ENCODE results near the gene BICD1.

Gene BICD1

DNA sequence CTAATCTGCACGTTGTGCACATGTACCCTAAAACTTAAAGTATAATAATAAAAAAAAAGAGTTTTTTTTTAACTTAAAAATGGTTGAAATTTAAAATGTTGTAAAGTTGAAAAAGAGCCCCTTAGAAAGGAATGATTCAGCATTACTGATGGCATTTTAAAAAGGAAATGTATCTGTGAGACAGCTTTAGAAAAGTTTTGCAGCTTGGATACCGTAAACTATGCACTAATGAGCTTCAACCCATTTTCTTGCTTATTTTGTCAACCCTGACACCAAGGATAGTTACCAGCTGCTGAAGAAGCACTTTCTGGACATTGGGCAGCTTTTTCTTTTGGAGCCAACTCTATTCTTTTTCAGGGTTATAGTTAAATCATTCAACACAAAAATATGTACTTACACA lies 4.3 kb downstream of the BICD1 start:
- TF ChIP-seq, protein P1, sequence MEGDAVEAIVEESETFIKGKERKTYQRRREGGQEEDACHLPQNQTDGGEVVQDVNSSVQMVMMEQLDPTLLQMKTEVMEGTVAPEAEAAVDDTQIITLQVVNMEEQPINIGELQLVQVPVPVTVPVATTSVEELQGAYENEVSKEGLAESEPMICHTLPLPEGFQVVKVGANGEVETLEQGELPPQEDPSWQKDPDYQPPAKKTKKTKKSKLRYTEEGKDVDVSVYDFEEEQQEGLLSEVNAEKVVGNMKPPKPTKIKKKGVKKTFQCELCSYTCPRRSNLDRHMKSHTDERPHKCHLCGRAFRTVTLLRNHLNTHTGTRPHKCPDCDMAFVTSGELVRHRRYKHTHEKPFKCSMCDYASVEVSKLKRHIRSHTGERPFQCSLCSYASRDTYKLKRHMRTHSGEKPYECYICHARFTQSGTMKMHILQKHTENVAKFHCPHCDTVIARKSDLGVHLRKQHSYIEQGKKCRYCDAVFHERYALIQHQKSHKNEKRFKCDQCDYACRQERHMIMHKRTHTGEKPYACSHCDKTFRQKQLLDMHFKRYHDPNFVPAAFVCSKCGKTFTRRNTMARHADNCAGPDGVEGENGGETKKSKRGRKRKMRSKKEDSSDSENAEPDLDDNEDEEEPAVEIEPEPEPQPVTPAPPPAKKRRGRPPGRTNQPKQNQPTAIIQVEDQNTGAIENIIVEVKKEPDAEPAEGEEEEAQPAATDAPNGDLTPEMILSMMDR (IDR thresholded peaks at IDR 0.05; ENCODE audit: extremely low read depth, missing control alignments) = no peak
- DNase-seq (ENCODE audit: low spot score) = no peak

DNA sequence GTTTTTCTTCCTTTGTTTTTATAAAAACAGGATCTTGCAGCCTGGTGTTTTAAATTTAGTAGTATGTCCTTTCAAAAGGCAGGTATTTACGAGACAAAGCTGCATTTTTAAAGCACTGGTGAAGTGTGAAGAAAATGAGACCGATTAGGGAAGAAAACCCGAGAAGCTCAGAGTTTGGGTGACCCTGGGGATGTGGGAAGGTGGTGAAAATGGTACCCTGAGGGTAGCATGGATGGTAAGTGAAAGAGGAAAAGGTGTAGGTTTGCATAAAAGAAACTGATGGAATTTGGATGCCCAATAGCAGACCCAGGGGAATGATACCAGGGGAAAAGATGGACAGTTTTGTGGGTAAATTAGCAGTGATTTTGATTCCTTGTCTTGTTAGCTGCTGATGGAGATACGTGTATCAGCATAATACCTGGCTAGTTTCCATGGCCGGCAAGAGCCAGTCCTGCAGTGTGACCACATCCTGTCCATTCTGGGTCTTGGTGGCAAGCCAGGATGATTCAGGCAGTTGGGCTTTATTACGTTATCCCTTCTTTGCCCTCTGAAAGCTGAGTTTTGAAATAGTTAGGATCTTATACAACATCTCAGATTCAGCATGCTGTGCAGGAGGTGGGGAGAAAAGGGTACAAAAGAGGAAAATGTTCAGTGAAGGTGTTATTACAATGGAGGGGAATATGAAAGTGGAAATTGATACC lies 8.9 kb downstream of the BICD1 start:
- DNase-seq (ENCODE audit: low spot score) = no peak
- TF ChIP-seq, protein P1 (IDR thresholded peaks at IDR 0.05; ENCODE audit: extremely low read depth, missing control alignments) = no peak

DNA sequence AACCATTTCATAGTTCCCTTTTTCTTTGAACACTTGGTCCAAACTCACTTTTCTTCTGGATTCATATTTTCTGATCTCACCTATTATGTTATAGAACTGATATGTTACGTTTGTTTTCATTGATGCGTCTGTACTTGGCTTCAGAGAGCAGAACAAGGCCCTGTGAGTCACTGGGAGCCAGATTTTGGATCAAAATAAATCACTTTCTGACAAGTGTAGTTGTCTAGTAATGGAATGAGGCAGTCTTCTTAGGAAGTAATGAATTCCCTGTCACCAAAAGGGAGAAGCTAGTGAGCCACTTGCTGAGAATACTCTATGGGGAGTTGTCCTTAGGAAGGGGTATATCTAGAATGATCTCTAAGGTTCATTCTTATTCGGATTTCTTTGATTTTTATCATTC lies 10.2 kb downstream of the BICD1 start:
- no peak for DNase-seq (ENCODE audit: low spot score)
- TF ChIP-seq, protein P1 (IDR thresholded peaks at IDR 0.05; ENCODE audit: extremely low read depth, missing control alignments) = no peak

DNA sequence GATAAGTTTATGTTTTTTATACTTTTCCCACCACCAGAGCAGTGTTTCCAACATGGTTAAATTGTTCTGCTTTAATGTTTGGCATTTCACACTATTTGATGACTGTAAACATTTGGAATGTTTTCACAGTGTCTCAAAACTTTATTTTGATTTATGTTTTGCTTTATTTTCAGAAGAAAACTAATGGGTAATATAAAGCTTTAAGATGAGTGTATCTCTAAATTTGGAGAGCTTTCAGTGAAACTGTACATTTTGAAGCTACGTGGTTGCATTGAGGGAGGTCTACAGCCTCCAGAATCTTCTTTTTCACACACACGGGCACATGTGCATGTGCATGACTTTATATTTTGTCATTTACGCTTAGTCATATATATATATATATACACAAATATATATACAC lies 10.7 kb downstream of the BICD1 start:
- DNase-seq (ENCODE audit: low spot score) = no peak
- TF ChIP-seq, protein P1 (IDR thresholded peaks at IDR 0.05; ENCODE audit: extremely low read depth, missing control alignments) = no peak

DNA sequence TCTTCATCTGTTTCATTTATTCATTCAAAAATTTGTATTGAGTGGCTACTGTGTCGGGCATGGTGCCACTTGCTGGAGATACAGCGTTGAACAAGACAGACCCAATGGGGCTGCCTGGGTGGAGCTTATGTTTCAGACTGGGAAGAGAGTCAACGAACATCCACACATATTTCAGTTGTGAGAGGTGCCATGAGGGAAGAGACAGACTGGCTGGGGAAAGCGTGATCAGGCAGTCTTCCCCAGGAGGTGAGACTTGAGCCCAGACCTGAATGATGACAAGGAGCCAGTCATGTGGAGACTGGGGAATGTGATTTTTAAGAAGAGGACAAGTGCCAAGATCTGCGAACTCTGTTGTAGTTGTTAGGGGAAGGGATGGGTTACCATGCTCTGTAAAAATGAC lies 12.2 kb downstream of the BICD1 start:
- TF ChIP-seq, protein P1 (IDR thresholded peaks at IDR 0.05; ENCODE audit: extremely low read depth, missing control alignments) = no peak
- DNase-seq (ENCODE audit: low spot score) = no peak

DNA sequence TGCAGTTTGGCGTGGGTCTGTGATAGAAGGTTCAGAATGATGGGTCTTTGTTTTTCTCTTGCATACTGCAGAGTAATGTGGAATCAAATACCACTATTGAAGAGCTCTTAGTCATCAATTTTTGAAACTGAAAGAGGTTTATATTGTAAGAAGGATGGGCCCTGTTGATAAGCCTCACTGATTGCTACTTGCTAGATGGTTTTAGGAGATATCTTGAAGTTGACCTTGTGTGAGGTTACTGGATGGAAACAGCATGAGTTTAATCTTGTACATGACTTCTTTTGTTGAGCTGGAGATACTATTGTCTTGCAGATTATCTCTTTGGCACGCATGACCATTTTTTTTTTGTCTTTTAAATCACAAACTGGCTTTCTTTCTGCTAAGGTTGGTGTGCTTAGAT lies 13.8 kb downstream of the BICD1 start:
- TF ChIP-seq, protein P1 (IDR thresholded peaks at IDR 0.05; ENCODE audit: extremely low read depth, missing control alignments) = no peak
- DNase-seq (ENCODE audit: low spot score) = peak; percentile 45

DNA sequence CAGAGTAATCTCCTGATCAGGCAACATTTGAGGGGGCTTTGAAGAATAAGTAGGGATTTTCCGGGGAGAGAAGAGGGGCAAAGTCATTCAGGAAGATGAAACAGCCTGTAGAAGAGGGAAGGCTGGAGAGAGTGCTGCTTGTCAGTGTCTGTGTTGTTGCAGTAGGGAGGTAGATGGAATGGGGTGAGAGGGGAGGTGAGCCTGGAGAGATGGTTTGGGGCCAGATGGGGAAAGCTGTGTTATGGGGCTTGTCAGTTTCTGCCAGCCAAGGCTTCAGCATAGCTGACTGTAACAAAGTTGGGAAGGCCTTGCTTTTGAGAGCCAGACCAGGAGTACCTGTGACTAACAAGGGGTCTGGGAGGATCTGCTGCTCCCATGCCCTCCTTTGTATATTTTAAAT lies 18.0 kb downstream of the BICD1 start:
- TF ChIP-seq, protein P1 (IDR thresholded peaks at IDR 0.05; ENCODE audit: extremely low read depth, missing control alignments) = no peak
- no peak for DNase-seq (ENCODE audit: low spot score)
